Measurements from ENCODE around the gene TMEM134.
"Not testable (repeated sequence)": the region's sequence is repeated elsewhere in the genome, so short reads cannot be mapped to it uniquely, and the experiment has no call there.

Gene TMEM134

GRCh38 chr11:67484847-67485311, 15.8 kb upstream of the TMEM134 start:
- no peak for DNase-seq

DNA sequence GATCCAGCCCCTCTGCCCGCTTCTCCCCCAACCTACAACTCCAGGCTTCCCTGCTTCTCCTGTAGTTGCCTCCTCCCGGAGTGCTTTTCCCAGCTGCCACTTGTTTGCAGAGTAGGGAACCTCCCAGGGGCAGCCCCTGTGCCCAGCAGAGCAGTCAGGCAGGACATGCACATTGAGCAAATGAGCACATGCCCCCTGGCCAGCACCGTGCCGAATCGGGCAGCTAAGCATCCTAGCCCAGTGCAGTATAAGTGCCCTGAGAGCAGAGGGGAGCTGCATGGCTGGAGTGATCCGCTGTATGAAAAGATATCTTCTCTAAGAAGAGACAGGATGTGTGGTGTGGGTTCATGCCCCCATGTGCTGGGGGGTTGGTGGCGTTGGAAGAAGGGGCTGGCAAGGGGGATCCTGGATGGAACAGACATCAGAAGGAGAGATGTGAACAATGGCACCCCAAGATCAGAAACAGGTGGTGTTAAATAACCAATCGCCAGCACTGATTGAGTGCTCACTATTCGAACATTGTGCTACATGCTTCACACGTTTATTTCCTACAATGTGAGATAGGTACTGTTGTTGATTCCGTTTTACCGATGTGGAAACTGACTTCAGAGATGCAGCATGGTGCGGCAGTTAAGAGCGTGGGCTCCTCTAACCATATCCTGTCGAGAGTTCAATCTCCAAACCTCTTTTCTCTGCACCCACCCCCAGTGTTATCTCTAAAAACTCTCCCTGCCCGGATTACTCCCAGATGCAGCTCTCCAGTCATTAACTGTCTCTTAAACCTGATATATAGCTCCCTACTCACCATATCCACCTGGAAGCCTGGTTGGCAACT, 15.0 kb upstream of the TMEM134 start:
- no peak for DNase-seq

GRCh38 chr11:67482827-67483798, 14.1 kb upstream of the TMEM134 start, which contains the start of gene AIP:
TSS of gene AIP (plus strand) at chr11:67483026. CDS start at chr11:67483159, 133 bp downstream.
- peak; percentile 96 for DNase-seq

GRCh38 chr11:67482275-67482826, 13.3 kb upstream of the TMEM134 start:
- no peak for DNase-seq

DNA sequence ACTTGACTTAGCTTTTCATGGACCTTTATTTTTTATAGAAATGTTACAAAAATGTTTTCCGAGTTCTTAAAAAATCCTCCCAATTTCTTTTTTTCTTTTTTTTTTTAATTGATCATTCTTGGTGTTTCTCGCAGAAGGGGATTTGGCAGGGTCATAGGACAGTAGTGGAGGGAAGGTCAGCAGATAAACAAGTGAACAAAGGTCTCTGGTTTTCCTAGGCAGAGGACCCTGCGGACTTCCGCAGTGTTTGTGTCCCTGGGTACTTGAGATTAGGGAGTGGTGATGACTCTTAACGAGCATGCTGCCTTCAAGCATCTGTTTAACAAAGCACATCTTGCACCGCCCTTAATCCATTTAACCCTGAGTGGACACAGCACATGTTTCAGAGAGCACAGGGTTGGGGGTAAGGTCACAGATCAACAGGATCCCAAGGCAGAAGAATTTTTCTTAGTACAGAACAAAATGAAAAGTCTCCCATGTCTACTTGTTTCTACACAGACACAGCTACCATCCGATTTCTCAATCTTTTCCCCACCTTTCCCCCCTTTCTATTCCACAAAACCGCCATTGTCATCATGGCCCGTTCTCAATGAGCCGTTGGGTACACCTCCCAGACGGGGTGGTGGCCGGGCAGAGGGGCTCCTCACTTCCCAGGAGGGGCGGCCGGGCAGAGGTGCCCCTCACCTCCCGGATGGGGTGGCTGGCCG, 8.4 kb upstream of the TMEM134 start:
- not testable (repeated sequence) for DNase-seq

GRCh38 chr11:67476692-67477091, 7.6 kb upstream of the TMEM134 start:
- not testable (repeated sequence) for DNase-seq

GRCh38 chr11:67472882-67473281, 3.8 kb upstream of the TMEM134 start:
- no peak for DNase-seq

GRCh38 chr11:67470337-67471002, 1.4 kb upstream of the TMEM134 start:
- DNase-seq, result no peak

GRCh38 chr11:67469508-67469811, 409 bp upstream of the TMEM134 start:
- DNase-seq, result no peak

GRCh38 chr11:67468456-67468758, 644 bp downstream of the TMEM134 start:
- DNase-seq, result no peak

- no peak for DNase-seq
Measured at GRCh38 chr11:67468056-67468455, 995 bp downstream of the TMEM134 start.

GRCh38 chr11:67466962-67467771, 1.9 kb downstream of the TMEM134 start:
- DNase-seq, result no peak

GRCh38 chr11:67466367-67466766, 2.7 kb downstream of the TMEM134 start:
- no peak for DNase-seq

- not testable (repeated sequence) for DNase-seq
Measured at GRCh38 chr11:67465530-67465929, 3.5 kb downstream of the TMEM134 start.

GRCh38 chr11:67465189-67465510, 3.9 kb downstream of the TMEM134 start:
- no peak for DNase-seq

DNA sequence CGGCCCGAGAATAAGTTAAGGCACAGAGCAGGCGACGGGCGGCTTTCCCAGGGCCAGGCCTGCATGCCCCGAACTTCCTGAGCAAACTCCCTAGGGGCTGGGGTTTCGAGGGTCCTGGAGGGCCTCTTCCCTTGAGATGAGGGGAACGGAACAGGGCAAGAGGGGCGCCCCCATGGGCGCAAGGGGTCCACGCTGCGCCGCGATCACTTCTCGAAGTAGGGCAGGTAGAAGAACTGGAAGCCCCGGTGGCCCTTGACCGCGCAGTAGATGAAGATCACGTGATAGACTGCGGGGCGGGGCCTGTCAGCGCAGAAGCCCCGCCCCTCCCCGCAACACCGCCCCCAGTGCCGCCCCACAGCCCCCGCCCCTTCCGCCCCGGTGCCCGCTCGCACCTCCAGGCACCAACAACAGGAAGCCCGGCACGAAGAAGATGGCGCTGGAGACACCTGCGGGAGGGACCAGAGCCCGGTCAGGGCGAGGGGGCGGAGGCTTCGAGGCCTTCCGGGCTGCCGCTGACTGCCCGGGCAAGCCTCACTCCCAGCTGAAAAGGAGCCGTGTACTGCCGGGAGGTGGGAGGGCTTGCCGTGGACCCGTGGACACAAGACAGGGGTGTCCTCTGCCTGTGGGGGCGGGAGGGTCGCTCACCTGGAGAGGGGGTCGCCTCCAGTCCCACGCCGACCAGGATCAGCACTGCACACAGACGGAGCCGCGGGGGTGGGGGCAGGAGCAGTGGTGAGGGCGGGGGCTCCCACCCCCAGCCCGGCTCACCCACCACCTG, 4.5 kb downstream of the TMEM134 start:
- peak; percentile 86 for DNase-seq

DNA sequence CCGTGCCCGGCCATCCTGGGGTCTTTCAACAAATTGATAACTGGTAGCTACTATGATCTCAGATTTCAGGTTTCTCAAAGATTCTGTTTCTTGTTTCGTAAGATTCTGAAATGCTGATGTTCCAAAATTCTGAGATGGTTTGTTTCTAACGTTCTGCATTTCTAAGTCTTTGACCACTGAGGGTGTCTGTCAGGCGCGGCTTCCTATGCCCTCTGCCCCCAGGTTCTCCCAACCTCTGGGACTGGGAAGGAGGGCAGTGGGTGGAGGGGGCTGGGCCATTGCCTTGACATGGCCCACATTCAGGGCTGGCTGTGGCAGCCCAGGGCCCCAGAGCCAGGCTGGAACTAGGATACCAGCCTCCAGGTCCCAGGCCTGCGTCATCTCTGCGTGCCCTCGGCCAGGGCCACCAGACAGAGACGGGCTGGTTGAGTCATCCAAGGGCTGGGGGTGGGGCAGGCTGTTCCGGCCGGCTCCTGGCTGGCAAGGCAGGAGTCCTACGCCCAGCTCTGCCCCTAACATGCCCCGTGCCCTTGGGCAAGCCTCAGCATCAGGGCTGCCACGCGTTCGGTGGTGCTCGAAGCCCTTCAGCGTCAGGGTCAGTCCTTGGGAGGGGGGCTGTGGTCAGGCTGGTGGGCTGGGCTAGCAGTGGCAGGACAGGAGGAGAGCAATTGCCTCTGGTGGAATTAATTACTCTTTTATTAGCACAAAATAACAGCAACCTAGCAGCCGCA, 5.2 kb downstream of the TMEM134 start:
- no peak for DNase-seq

- no peak for DNase-seq
Measured at GRCh38 chr11:67463186-67463585, 5.9 kb downstream of the TMEM134 start.

DNA sequence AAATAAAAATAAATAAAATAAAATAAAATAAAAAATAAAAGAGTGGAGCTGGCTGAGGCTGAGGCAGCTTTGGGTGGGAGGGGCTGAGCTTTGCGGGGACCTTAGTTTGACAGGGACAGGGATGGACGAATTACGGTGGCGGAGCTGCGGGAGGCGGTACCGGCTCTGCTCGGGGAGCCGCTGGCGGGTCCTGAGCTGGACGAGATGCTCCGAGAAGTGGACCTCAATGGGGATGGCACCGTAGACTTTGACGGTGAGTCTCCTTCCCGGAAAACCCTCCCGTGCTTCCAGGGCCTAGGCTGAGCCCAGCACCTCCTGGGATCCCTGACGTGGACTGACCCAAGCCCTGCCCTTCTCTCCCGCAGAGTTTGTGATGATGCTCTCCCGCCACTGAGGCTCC, 10.8 kb downstream of the TMEM134 start:
- DNase-seq, result no peak

DNA sequence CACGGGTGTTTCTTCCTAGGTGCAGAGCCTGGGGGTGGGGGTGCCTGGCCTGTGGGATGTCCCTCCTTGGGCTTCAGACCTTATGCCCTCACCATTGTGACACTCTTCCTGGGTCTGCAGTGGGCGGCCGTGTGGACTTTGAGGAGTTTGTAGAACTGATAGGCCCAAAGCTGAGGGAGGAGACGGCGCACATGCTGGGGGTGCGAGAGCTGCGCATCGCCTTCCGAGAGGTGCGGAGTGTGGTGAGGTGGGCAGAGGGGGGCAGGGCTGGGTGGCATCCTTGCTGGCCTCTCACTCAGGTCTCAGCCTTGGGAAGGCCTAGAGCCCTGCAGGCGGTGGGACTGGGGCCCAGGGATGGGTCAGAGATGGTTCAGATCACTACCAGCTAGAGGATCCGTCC, 11.6 kb downstream of the TMEM134 start:
- DNase-seq, result no peak
